BLaER1 (cell line): ENCODE results near the gene NOM1.

Source experiments
- H3K27ac ChIP-seq: shearing (Covaris generic); formaldehyde crosslinking; 2 replicates; pipeline ENCODE4 v1.8.1; 2022
- H3K27me3 ChIP-seq: shearing (Covaris generic); formaldehyde crosslinking; 2 replicates; pipeline ENCODE4 v1.8.1; 2022
- H3K36me3 ChIP-seq: shearing (Covaris generic); formaldehyde crosslinking; 2 replicates; pipeline ENCODE4 v1.8.1; 2022
- H3K4me1 ChIP-seq: shearing (Covaris generic); formaldehyde crosslinking; 2 replicates; pipeline ENCODE4 v1.8.1; 2022
- H3K4me2 ChIP-seq: shearing (Covaris generic); formaldehyde crosslinking; 2 replicates; pipeline ENCODE4 v1.8.1; 2022
- H3K4me3 ChIP-seq: shearing (Covaris generic); formaldehyde crosslinking; 2 replicates; pipeline ENCODE4 v1.8.1; 2022
- H3K9ac ChIP-seq: shearing (Covaris generic); formaldehyde crosslinking; 2 replicates; pipeline ENCODE4 v1.8.1; 2022
- H3K9me3 ChIP-seq: shearing (Covaris generic); formaldehyde crosslinking; 2 replicates; pipeline ENCODE4 v1.8.1; 2022
- H4K20me1 ChIP-seq: shearing (Covaris generic); formaldehyde crosslinking; 2 replicates; pipeline ENCODE4 v1.8.1; 2022
- Cebpa-rat ChIP-seq: shearing (Covaris generic); IDR thresholded peaks from 2 replicates; pipeline ENCODE4 v1.8.1; 2022

NOM1 gene

DNA sequence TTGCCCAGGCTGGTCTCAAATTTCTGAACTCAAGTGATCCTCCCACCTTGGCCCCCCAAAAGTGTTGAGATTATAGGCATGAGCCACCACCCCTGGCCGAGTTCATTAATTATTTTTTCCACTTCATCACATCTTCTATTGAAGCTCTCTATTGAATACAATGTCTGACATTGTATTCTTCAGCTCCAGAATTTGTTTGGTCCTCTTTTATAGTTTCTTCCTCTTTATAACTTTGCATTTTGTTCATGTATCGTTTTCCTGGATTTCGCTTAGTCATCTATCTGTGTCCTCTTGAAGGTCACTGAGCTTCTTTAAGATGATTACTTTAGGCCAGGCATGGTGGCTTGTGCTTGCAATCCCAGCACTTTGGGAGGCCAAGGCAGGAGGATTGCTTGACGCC, 30.2 kb downstream of the NOM1 start:
- Histone ChIP-seq H3K36me3 (no peaks in the 10 kb centered on the region), H3K27ac (no peak overlapping the region), H3K4me3 (no peak overlapping the region), H3K27me3 (no peaks in the 10 kb centered on the region), H4K20me1 (no peaks in the 10 kb centered on the region), H3K9ac (no peak overlapping the region), H3K4me2 (no peak overlapping the region), H3K4me1 (no peaks in the 10 kb centered on the region), H3K9me3 (peaks cover 32% of the 10 kb centered on the region)
- TF ChIP-seq Cebpa-rat = no peak

DNA sequence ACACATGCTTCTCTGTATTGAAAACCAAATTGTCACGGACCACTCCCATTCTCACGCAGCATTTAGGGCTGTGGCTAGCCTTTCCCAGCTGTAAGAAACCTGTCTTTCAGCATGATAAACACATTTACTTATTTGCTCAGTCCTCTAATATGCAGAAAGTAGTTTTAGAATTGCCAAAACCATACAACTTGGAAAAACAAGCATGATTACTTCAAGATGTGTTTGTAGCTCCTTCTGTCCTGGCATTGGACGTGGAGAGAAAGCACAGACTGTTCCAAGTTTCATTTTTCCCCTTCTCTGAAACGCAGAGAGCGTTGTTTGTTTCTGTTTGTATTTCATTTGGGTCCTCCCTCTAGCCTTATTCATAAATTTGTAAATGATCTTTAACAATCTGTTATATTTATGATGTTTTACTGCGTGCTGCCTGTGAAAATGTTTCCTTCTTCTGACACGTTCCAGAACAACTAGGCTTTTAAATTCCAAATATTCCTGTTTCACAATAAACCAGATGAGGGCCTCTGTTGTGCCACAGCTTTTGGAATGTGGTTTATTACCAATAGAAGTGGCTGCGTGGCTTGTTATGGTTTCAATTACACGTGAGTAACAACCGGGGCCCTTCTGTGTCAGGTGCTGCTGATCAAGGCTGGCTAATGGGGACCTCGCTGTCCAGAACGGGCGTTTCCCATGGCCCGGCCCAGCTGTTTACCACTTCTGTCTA, 34.8 kb downstream of the NOM1 start:
- peaks cover 21% of the 10 kb centered on the region for H3K9me3 ChIP-seq
- H3K4me2 ChIP-seq = no peak overlapping the region
- no peak for TF ChIP-seq Cebpa-rat
- H3K36me3 ChIP-seq = no peaks in the 10 kb centered on the region
- no peak overlapping the region for H3K27ac ChIP-seq
- no peak overlapping the region for H3K4me3 ChIP-seq
- no peak overlapping the region for H3K9ac ChIP-seq
- peaks cover 2% of the 10 kb centered on the region for H3K4me1 ChIP-seq
- H3K27me3 ChIP-seq = no peaks in the 10 kb centered on the region
- H4K20me1 ChIP-seq = no peaks in the 10 kb centered on the region

DNA sequence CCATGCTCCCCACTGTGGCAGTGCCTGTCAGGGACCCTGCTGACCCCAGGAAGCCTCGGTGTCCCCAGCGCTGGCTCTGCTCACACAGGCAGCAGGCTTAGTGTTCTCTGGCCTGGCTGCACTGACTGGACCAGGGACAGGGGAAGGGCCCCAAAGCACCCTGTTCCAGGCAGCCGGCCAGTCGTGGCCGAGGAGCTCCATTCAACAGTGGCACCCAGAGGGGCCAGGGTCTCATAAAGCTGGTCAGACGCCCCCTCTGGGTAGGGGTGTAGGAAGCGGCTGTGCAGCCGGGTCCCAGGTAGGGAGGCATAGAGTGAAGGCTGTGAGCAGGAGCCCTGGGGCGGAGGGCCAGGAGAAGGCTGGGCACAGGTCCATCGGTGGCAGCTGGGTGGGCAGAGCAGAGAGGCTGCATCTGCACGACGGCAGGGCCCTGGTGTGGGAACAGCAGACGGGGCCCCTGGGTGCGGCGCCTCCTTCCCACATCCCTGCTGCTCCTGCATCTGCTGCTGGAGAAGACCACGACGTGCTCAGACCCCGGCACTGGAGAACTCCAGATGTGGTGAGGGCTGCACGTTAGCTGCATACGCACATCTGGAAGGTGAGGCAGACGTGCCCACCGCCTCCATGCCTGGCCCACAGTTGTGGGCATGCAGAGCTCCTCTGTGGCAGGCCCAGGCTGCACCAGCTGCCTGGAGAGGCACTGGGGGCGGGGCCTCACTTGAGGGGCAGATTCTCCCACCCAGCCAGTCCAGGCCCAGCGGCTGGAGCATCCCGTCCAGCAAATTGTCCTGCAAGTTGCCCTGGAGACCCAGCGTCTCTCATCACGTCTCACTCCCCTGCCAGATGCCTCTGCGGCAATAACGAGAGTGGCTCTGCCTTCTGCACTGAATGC, 35.8 kb downstream of the NOM1 start:
- no peak for TF ChIP-seq Cebpa-rat
- Histone ChIP-seq H3K9ac (no peak overlapping the region), H3K4me2 (no peak overlapping the region), H3K36me3 (no peaks in the 10 kb centered on the region), H3K4me3 (no peak overlapping the region), H3K9me3 (peaks cover 11% of the 10 kb centered on the region; the same call in 1 of the 2 replicates), H3K4me1 (peaks cover 8% of the 10 kb centered on the region), H3K27me3 (no peaks in the 10 kb centered on the region), H4K20me1 (no peaks in the 10 kb centered on the region; the same call in 1 of the 2 replicates), H3K27ac (no peak overlapping the region)

DNA sequence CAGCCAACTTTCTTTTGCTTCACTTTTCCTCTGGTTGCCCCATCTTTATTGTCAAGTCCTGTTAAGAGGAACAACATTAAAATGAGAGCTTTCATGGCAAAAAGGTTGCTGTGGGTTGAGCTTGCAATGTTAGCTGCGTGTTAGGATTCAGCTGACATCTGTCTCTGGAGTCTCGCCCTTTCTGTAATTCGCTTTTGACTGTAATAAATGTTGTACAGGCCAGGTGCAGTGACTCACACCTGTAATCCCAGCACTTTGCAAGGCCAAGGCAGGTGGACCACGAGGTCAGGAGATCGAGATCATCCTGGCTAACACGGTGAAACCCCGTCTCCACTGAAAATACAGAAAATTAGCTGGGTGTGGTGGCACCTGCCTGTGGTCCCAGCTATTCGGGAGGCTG, 36.9 kb downstream of the NOM1 start:
- no peak overlapping the region for H3K9ac ChIP-seq
- TF ChIP-seq Cebpa-rat = no peak

DNA sequence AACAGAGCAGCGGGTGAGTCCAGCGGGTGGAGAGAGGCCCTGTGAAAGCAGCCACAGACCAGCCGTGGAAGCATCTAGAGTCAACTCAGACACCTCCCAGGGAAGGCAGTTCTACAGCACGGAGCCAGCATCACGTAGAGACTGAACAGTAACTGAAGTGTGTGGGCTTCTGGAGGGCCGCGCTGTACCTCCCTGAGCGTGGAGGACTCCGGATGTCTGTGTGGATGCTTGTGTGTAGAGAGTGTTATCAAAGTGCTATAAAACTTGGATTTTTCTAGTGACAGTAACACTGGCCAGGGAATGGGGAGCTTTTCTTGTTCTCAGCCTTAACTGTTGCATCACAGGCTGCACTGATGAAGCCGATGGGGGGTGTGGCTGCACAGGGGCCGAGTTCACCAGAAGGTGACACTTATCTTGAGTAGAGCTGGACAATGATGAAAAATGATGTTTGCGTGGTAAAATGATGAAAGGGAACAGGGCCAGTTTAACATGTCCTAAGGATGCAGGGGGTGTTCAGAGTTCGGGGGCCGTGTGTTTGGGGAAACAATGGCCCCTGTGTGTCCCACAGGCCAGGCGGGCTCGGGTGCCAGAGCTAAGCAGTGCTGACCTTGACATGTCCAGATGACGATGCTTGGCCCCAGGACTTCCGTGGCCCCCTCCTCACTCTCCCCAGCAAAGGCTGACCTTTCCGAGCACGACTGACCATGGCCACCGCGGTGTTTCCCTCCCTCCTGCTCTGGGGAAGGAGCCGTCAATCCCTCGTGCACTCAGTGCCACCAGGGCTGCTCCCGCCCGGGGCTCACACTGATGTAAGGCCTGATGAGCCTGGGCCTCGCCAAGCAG, 39.1 kb downstream of the NOM1 start:
- H3K27me3 ChIP-seq = peaks cover 8% of the 10 kb centered on the region; the same call in 1 of the 2 replicates
- no peak overlapping the region for H3K9ac ChIP-seq
- H3K4me1 ChIP-seq = peaks cover 8% of the 10 kb centered on the region
- no peak overlapping the region for H3K27ac ChIP-seq
- TF ChIP-seq Cebpa-rat = no peak
- H3K36me3 ChIP-seq = no peaks in the 10 kb centered on the region
- no peaks in the 10 kb centered on the region for H3K9me3 ChIP-seq
- H4K20me1 ChIP-seq = no peaks in the 10 kb centered on the region; the same call in 1 of the 2 replicates
- H3K4me3 ChIP-seq = no peak overlapping the region
- no peak overlapping the region for H3K4me2 ChIP-seq

More for the DNA sequence above, 36.9 kb downstream of the NOM1 start:
- Histone ChIP-seq H3K9me3 (peaks cover under 1% of the 10 kb centered on the region; the same call in 1 of the 2 replicates), H3K27ac (no peak overlapping the region), H3K27me3 (no peaks in the 10 kb centered on the region), H3K4me2 (no peak overlapping the region), H4K20me1 (no peaks in the 10 kb centered on the region; the same call in 1 of the 2 replicates), H3K4me3 (no peak overlapping the region), H3K36me3 (no peaks in the 10 kb centered on the region), H3K4me1 (peaks cover 8% of the 10 kb centered on the region)

DNA sequence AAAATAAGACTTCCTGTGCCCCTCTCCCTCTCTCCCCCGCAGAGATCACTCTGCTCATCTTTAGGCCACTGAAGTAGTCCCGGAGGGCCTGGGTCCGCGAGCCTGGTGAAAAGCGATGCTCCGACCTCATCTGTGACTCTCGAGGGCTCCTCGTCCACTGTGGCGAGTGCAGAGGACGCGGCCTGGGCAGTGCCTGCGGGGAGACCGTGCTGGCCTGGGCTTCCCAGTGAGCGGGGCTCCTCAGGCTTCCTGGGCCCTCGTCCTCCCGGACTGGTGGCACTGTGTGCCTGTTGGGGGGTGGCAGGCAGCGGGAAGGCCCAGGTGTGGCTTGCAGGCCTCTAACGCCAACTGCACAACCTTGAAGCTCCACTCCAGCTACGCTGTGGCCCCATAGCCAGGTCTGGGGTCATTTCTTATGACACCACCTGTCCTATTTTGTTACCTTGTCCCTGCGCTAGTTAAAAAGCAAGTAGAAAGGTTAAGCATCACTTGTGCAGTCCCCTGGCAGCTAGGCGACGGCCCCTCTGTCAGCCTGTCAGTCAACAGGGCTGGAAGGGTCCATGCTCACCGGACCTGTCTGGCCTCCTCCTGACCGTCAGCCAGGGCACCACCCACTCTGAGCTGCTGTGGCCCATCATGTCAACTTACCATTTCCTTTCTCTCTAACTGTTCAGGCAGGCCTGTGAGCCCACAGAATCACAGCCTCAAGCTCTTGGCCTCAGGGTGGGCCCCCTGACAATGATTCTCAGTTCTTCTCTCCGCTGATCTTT, 40.4 kb downstream of the NOM1 start:
- TF ChIP-seq Cebpa-rat = no peak
- H3K4me3 ChIP-seq = no peak overlapping the region
- H3K9me3 ChIP-seq = no peaks in the 10 kb centered on the region
- H3K4me1 ChIP-seq = peaks cover 8% of the 10 kb centered on the region
- H3K36me3 ChIP-seq = no peaks in the 10 kb centered on the region
- no peak overlapping the region for H3K9ac ChIP-seq
- no peaks in the 10 kb centered on the region; the same call in 1 of the 2 replicates for H4K20me1 ChIP-seq
- H3K27ac ChIP-seq = no peak overlapping the region
- H3K4me2 ChIP-seq = peak overlapping the region; percentile 47
- peaks cover 17% of the 10 kb centered on the region; the same call in 1 of the 2 replicates for H3K27me3 ChIP-seq

DNA sequence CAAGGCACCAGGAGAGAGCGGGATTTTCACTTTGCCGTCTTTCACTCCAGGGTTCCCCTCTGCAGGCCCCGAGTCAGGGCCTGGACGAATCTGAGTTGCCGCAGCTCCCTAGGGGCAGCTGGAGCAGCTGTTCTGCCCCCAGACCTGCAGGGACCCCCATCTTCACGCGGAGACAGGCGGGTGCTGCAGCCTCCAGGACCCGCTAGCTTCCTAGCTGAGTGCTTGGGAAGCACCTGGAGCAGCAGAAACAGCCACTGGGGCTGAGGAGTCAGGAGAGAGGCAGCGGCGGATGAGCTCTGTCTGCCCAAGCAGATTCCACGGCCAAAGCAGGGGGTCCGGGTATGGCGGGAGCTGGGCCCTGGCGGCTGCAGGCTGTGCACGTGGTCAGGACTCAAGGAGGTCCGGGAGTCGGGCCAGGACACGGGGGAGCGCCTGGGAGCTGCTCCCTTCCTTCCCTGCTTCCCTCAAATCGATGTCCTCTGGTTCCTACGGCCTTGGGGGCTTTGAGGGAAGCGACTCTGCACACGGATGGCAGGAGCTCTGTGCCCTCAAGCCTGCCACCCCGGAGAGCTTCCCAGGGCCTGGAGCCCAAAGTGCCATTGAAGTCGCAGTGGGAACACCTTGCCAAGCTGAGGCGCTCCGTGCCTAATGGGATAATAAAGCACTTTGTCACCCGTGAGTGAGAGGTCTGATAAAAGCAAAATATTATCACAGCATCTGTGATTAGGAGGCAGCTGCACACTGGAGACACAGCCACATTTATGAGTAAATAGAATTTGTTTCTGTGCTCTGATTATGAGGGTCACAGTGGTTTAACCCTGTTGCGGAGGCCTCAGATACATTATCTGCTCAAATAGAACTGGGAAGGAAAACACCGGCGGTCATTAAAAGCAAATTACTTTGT, 43.8 kb downstream of the NOM1 start:
- no peaks in the 10 kb centered on the region; the same call in 1 of the 2 replicates for H4K20me1 ChIP-seq
- H3K27me3 ChIP-seq = peaks cover 48% of the 10 kb centered on the region

DNA sequence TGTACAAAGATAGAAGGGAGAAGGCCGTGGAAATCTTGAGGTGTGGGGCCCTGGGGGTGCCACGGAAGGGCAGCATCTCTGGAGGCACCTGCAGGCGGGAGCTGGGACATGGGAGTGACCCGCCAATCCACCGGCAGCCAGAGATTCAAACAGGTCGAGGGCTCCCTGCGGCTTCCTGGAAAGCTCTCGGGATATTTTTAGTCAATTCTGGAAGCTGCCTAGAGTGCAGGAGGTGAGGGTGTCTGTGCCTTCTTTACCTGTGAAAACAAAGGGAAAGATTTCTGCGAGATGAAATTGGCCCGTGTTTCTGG, 44.4 kb downstream of the NOM1 start:
- Histone ChIP-seq H4K20me1 (peaks cover 2% of the 10 kb centered on the region; the same call in 1 of the 2 replicates), H3K4me1 (peaks cover 8% of the 10 kb centered on the region), H3K36me3 (no peaks in the 10 kb centered on the region), H3K9ac (no peak overlapping the region), H3K4me2 (no peak overlapping the region), H3K4me3 (no peak overlapping the region), H3K27me3 (peaks cover 54% of the 10 kb centered on the region), H3K27ac (no peak overlapping the region), H3K9me3 (peaks cover 7% of the 10 kb centered on the region)
- TF ChIP-seq Cebpa-rat = no peak

More for the DNA sequence above, 43.8 kb downstream of the NOM1 start:
- peaks cover 7% of the 10 kb centered on the region for H3K9me3 ChIP-seq
- H3K4me3 ChIP-seq = no peak overlapping the region
- no peak overlapping the region for H3K27ac ChIP-seq
- no peaks in the 10 kb centered on the region for H3K36me3 ChIP-seq
- H3K9ac ChIP-seq = no peak overlapping the region
- TF ChIP-seq Cebpa-rat = no peak
- H3K4me2 ChIP-seq = no peak overlapping the region
- H3K4me1 ChIP-seq = peaks cover 8% of the 10 kb centered on the region
